Colonic mucosa (tissue), 4 donors: ENCODE data around the gene IMMP2L. TPM values are rescaled to one million over a fixed set of nuclear protein-coding genes. Genes with fewer than 3 reads are reported as not detected.
"Not testable (repeated sequence)": the region's sequence is repeated elsewhere in the genome, so short reads cannot be mapped to it uniquely, and the experiment has no call there.

Experiments
- DNase-seq: peaks from one replicate; pipeline ENCODE4 v3.0.0-alpha.2; 2020
- H3K27ac ChIP-seq: fragments of 200-600 bp; one replicate; pipeline ENCODE4 v1.8.0; 2021
- H3K27me3 ChIP-seq: fragments of 200-600 bp; one replicate; pipeline ENCODE4 v1.8.0; 2021
- H3K36me3 ChIP-seq: fragments of 200-600 bp; one replicate; pipeline ENCODE4 v1.8.0; 2021
- H3K4me1 ChIP-seq: fragments of 200-600 bp; one replicate; pipeline ENCODE4 v1.8.0; 2021; ENCODE audit warnings: mild to moderate bottlenecking
- H3K4me3 ChIP-seq: fragments of 200-600 bp; one replicate; pipeline ENCODE4 v1.8.0; 2021
- H3K9ac ChIP-seq, 2 donors: one replicate each; pipeline ENCODE4 v1.7.0; 2013; ENCODE audit warnings: control low read depth in 2 of 2, low read depth in 2 of 2, low read length in 2 of 2
- H3K9me3 ChIP-seq: fragments of 200-600 bp; one replicate; pipeline ENCODE4 v1.8.0; 2021
- CTCF ChIP-seq: fragments of 200-600 bp; IDR thresholded peaks from one replicate; pipeline ENCODE4 v1.8.0; 2022; ENCODE audit warnings: antibody characterized with exemption, mild to moderate bottlenecking
- intact Hi-C: fragments of 100-400 bp; cut with DNase I; formaldehyde crosslinking; loops from one replicate; pipeline ENCODE4 v1.14.1; 2022
- total RNA-seq, 2 donors: library from RNA; stranded (reverse); fragmentation: NEBNext Ultra II Directional in 1 of 2; extraction: Animal tissue kit (Norgen Biotek cat#: 25700) in 1 of 2; gene quantifications; one replicate each; pipeline ENCODE4 v1.2.1, GENCODE V29; 2021
- donor health status: healthy.
- donor health status: DM: no; HTN: no; CAD: no.
- donor health status: DM: no; HTN: no; CAD: no.

IMMP2L gene
- total RNA-seq, 2 donors from 2014 or later = 13.4 to 15.4 TPM

GRCh38 chr7:111261496-111261895, 300.8 kb downstream of the IMMP2L start:
- Histone ChIP-seq H3K27ac (no peak overlapping the region), H3K27me3 (no peaks in the 10 kb centered on the region), H3K36me3 (no peaks in the 10 kb centered on the region), H3K9ac (no peak overlapping the region), H3K4me1 (no peaks in the 10 kb centered on the region), H3K4me3 (no peak overlapping the region), H3K9me3 (no peaks in the 10 kb centered on the region)
- intact Hi-C loops = no loop called here
- no peak for DNase-seq
- TF ChIP-seq CTCF = no peak

DNA sequence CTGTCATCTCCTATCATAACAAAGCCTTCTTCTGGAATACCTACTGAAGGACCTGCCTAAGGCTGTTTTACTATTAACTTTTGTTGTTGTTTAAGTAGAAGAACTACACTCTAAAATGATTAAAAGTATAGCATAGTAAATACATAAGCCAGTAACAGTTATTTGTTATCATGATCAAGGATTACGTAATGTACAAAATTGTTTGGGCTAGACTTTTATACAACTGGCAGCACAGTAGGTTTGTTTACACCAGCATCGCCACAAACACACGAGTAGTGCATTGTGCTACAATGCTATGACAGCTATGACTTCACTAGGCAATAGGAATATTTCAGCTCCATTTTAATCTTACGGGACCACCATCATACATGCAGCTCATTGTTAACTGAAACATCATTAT, 302.3 kb downstream of the IMMP2L start:
- intact Hi-C loops = no loop called here
- TF ChIP-seq CTCF = no peak

DNA sequence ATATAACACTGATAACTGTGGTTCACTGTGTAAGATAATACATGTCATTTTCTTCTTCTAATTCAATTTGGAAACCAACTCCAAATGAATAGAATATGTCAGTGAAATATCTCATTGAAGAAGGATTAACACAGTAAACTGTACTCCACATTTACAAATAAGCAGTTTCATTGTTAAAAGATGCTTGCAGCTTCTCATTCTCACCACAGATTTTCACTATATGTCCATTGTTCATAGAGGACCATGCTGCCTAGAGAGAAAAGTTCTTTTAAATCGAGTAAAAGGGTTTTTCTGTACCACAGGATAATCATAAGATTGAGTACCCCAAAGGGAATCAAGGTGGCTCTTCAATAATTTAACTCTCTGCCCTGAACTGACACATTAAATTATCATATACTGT, 305.9 kb downstream of the IMMP2L start:
- Histone ChIP-seq H3K27ac (no peak overlapping the region), H3K4me1 (no peaks in the 10 kb centered on the region), H3K4me3 (no peak overlapping the region), H3K9me3 (no peaks in the 10 kb centered on the region), H3K36me3 (no peaks in the 10 kb centered on the region), H3K9ac (no peak overlapping the region), H3K27me3 (no peaks in the 10 kb centered on the region)
- intact Hi-C loops = no loop called here
- no peak for DNase-seq
- TF ChIP-seq CTCF = no peak

More for the DNA sequence above, 302.3 kb downstream of the IMMP2L start:
- Histone ChIP-seq H3K9ac (no peak overlapping the region), H3K36me3 (no peaks in the 10 kb centered on the region), H3K9me3 (no peaks in the 10 kb centered on the region), H3K4me3 (no peak overlapping the region), H3K4me1 (no peaks in the 10 kb centered on the region), H3K27me3 (no peaks in the 10 kb centered on the region), H3K27ac (no peak overlapping the region)
- DNase-seq = no peak

GRCh38 chr7:111255576-111255975, 306.7 kb downstream of the IMMP2L start:
- Histone ChIP-seq H3K9me3 (no peaks in the 10 kb centered on the region), H3K36me3 (no peaks in the 10 kb centered on the region), H3K4me3 (no peak overlapping the region), H3K9ac (no peak overlapping the region), H3K4me1 (no peaks in the 10 kb centered on the region), H3K27me3 (no peaks in the 10 kb centered on the region), H3K27ac (no peak overlapping the region)
- no peak for DNase-seq
- intact Hi-C loops = no loop called here
- no peak for TF ChIP-seq CTCF

GRCh38 chr7:111251365-111251764, 310.9 kb downstream of the IMMP2L start:
- H3K9me3 ChIP-seq, H3K27ac ChIP-seq, H3K36me3 ChIP-seq, H3K27me3 ChIP-seq, DNase-seq, H3K4me1 ChIP-seq, H3K4me3 ChIP-seq, intact Hi-C loops, H3K9ac ChIP-seq: not testable (repeated sequence)

- H3K9me3 ChIP-seq, intact Hi-C loops, H3K4me1 ChIP-seq, H3K27ac ChIP-seq, H3K36me3 ChIP-seq, DNase-seq, H3K27me3 ChIP-seq, H3K4me3 ChIP-seq, H3K9ac ChIP-seq: not testable (repeated sequence)
Observed at GRCh38 chr7:111249807-111250206, 312.5 kb downstream of the IMMP2L start.
